HCT116 (cell line): Measurements from ENCODE around the gene TJP2. TPM values are rescaled to one million over a fixed set of nuclear protein-coding genes. Genes with fewer than 3 reads are reported as not detected.

ENCODE experiments used
- ATAC-seq: fragments of 200-7000 bp; cut with Tn5 transposase; 2 replicates; pipeline ENCODE4 v1.9.1; 2020; ENCODE audit warnings: mild to moderate bottlenecking, moderate library complexity
- BruUV-seq: library from RNA; stranded (reverse); fragments of 400-500 nt; replicated peaks from 2 replicates; lab custom pipeline; 2021; lab: Mats Ljungman, UMichigan
- CTCF ChIA-PET: fragments of 300-600 bp; sonication (Branson Sonifier 250); formaldehyde crosslinking; loops from one replicate; lab custom pipeline; 2021; ENCODE audit warnings: antibody characterized with exemption; lab: Charles Lee
- POLR2A ChIA-PET: fragments of 300-600, 350-600 bp; sonication (Branson Sonifier 250); formaldehyde crosslinking; loops from one replicate; lab custom pipeline; 2021; ENCODE audit warnings: antibody characterized with exemption; lab: Charles Lee
- RAD21 ChIA-PET, 2 experiments: fragments of 300-600 bp; sonication (Branson Sonifier 250); formaldehyde crosslinking; loops; one replicate each; lab custom pipeline; 2023; ENCODE audit warnings: low total read pairs in 2 of 2; ENCODE audit not compliant: uncharacterized antibody in 2 of 2, unreplicated experiment in 2 of 2, low non-redundant PET in 1 of 2; lab: Charles Lee
- DNase-seq: peaks from one replicate; pipeline ENCODE4 v3.0.0-alpha.2; 2010; ENCODE audit warnings: low read depth, low spot score
- H2AFZ ChIP-seq: fragments of 200-600 bp; shearing (Covaris generic), sonication (generic); 2 replicates; pipeline ENCODE4 v1.6.1; 2017; ENCODE audit warnings: low read depth, mixed run types, mixed read lengths, antibody characterized with exemption, low read length; ENCODE audit not compliant: poor library complexity, severe bottlenecking
- H3K27ac ChIP-seq: 2 replicates; pipeline ENCODE4 v1.5.1; 2012; ENCODE audit warnings: low read depth, low read length
- H3K27me3 ChIP-seq: fragments of 200-600 bp; sonication (generic); 2 replicates; pipeline ENCODE4 v1.6.1; 2016; ENCODE audit warnings: mixed run types, low read length, mixed read lengths; ENCODE audit not compliant: insufficient read depth
- H3K36me3 ChIP-seq, 2 experiments: fragments of 200-500 bp in 1 of 2; fragments of 200-600 bp in 1 of 2; sonication (Bioruptor generic) in 1 of 2; sonication (generic) in 1 of 2; 2 replicates each; pipeline versions ENCODE4 v1.5.1 to v1.6.1; 2014 to 2016; ENCODE audit warnings: low read length in 2 of 2, inconsistent platforms in 1 of 2, mixed read lengths in 1 of 2, mixed run types in 1 of 2; ENCODE audit not compliant: insufficient read depth in 2 of 2, control insufficient read depth in 1 of 2
- H3K4me1 ChIP-seq, 2 experiments: fragments of 200-600 bp in 1 of 2; sonication (generic) in 1 of 2; 2 replicates each; pipeline versions ENCODE4 v1.5.1 to v1.6.1; 2012 to 2017; ENCODE audit warnings: low read length in 2 of 2, inconsistent platforms in 1 of 2, mild to moderate bottlenecking in 1 of 2, mixed read lengths in 1 of 2, mixed run types in 1 of 2, moderate library complexity in 1 of 2; ENCODE audit not compliant: insufficient read depth in 2 of 2, control insufficient read depth in 1 of 2
- H3K4me2 ChIP-seq: fragments of 200-600 bp; sonication (generic); 2 replicates; pipeline ENCODE4 v1.6.1; 2017; ENCODE audit warnings: mixed run types, low read length, mixed read lengths
- H3K4me3 ChIP-seq, 2 experiments: fragments of 200-600 bp in 1 of 2; sonication (generic) in 1 of 2; replicated peaks in 1 of 2; 2 replicates each; pipeline ENCODE4 v1.5.1; 2011 to 2016; ENCODE audit warnings: low read length in 2 of 2, control low read depth in 1 of 2, low read depth in 1 of 2, mild to moderate bottlenecking in 1 of 2, mixed read lengths in 1 of 2, mixed run types in 1 of 2
- H3K79me2 ChIP-seq: fragments of 200-600 bp; sonication (generic); 2 replicates; pipeline ENCODE4 v1.6.1; 2017; ENCODE audit warnings: mild to moderate bottlenecking, mixed run types, low read length, moderate library complexity, mixed read lengths; ENCODE audit not compliant: insufficient read depth
- H3K9ac ChIP-seq: fragments of 200-600 bp; sonication (generic); 2 replicates; pipeline ENCODE4 v1.6.1; 2016; ENCODE audit warnings: low read length, mixed read lengths
- H3K9me2 ChIP-seq: fragments of 200-600 bp; sonication (generic), shearing (Covaris generic); 2 replicates; pipeline ENCODE4 v1.6.1; 2017; ENCODE audit warnings: mixed run types, mild to moderate bottlenecking, moderate library complexity; ENCODE audit not compliant: insufficient read depth
- H3K9me3 ChIP-seq, 2 experiments: fragments of 200-500 bp in 1 of 2; fragments of 200-600 bp in 1 of 2; sonication (Bioruptor generic) in 1 of 2; sonication (generic) in 1 of 2; 2 replicates each; pipeline ENCODE4 v1.6.1; 2014 to 2017; ENCODE audit warnings: low read length in 2 of 2, mixed read lengths in 2 of 2, inconsistent platforms in 1 of 2, low read depth in 1 of 2, mild to moderate bottlenecking in 1 of 2, mixed run types in 1 of 2, moderate library complexity in 1 of 2; ENCODE audit not compliant: control insufficient read depth in 1 of 2, insufficient read depth in 1 of 2
- H4K20me1 ChIP-seq: fragments of 200-600 bp; sonication (generic), shearing (Covaris generic); 2 replicates; pipeline ENCODE4 v1.6.1; 2017; ENCODE audit warnings: mixed run types, mild to moderate bottlenecking, moderate library complexity; ENCODE audit not compliant: insufficient read depth
- ELF1 ChIP-seq: IDR thresholded peaks from 2 replicates; pipeline ENCODE4 v1.6.1; 2012; ENCODE audit warnings: low read depth, borderline replicate concordance
- EZH2 ChIP-seq: fragments of 200-600 bp; sonication (generic); IDR thresholded peaks from 2 replicates; pipeline ENCODE4 v1.6.1; 2017; ENCODE audit warnings: antibody characterized with exemption, mixed run types
- FOSL1 ChIP-seq: IDR thresholded peaks from 2 replicates; pipeline ENCODE4 v1.6.1; 2012; ENCODE audit warnings: low read depth
- POLR2A ChIP-seq: IDR thresholded peaks from 2 replicates; pipeline ENCODE4 v1.7.0; 2011; ENCODE audit warnings: borderline replicate concordance; ENCODE audit not compliant: insufficient read depth, insufficient read length; ENCODE audit errors: extremely low read depth
- POLR2AphosphoS5 ChIP-seq: IDR thresholded peaks from 2 replicates; pipeline ENCODE4 v1.6.1; 2011; ENCODE audit warnings: mild to moderate bottlenecking, low read depth, low read length, moderate library complexity
- SIN3A ChIP-seq: IDR thresholded peaks from 2 replicates; pipeline ENCODE4 v1.6.1; 2012; ENCODE audit warnings: low read depth
- SP1 ChIP-seq: IDR thresholded peaks from 2 replicates; pipeline ENCODE4 v1.6.1; 2012; ENCODE audit warnings: low read depth
- ZFX ChIP-seq: fragments of 450-650 bp; IDR thresholded peaks from 2 replicates; pipeline ENCODE4 v1.6.1; 2017
- ZNF274 ChIP-seq: fragments of 200-500 bp; sonication (Bioruptor generic); IDR thresholded peaks from 2 replicates; pipeline ENCODE4 v1.6.1; 2014; ENCODE audit warnings: mild to moderate bottlenecking, low read depth, low read length, inconsistent platforms
- intact Hi-C: fragments of 100-400 bp; cut with micrococcal nuclease; formaldehyde crosslinking; loops from 2 replicates; pipeline ENCODE4 v1.10.0; 2022
- total RNA-seq: library from RNA; stranded (reverse); gene quantifications from one replicate; pipeline ENCODE4 v1.2.1, GENCODE V29; 2021; ENCODE audit not compliant: unreplicated experiment
- TF ChIP-seq, protein P1 (sequence below): IDR thresholded peaks from 2 replicates; pipeline ENCODE4 v1.6.1; 2011; ENCODE audit warnings: mild to moderate bottlenecking, low read length, moderate library complexity; ENCODE audit not compliant: insufficient replicate concordance; ENCODE audit errors: extremely low read depth
- TF ChIP-seq, protein P2 (sequence below): IDR thresholded peaks from 2 replicates; pipeline ENCODE4 v1.6.1; 2012
- TF ChIP-seq, protein P3 (sequence below): IDR thresholded peaks from 2 replicates; pipeline ENCODE4 v1.6.1; 2012

TJP2 gene
- total RNA-seq, 1 experiment from 2014 or later: 39.7 TPM

DNA sequence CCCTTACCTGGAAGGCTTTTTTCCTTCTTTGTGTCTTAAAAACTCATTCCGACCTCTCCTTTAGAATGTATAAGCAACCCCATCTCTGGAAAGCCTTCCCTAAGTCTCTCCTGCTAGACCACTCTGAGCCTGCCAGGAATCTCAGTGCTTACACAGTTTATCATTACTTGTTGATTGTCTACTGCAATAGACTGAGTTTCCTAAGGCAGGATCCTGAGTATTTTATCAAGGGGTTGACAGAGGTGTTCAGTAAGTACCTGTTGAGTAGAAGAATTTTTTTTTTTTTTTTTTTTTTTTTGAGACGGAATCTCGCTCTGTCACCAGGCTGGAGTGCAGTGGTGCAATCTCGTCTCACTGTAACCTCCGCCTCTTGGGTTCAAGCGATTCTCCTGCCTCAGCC, 2.6 kb upstream of the TJP2 start:
- H3K36me3 ChIP-seq: no peaks in the 10 kb centered on the region
- H3K27me3 ChIP-seq: no peaks in the 10 kb centered on the region
- no peak for DNase-seq
- CTCF ChIA-PET: no interaction called here
- no peaks in the 10 kb centered on the region for H3K9me3 ChIP-seq
- ATAC-seq: no peak
- no peaks in the 10 kb centered on the region for H3K9me2 ChIP-seq
- H3K4me2 ChIP-seq: no peak overlapping the region
- peaks cover 6 to 14% of the 10 kb centered on the region in 2 experiments; a peak in 3 of 4 replicates for H3K4me1 ChIP-seq
- H3K79me2 ChIP-seq: no peaks in the 10 kb centered on the region
- POLR2A ChIA-PET: no interaction called here
- no peak overlapping the region for H3K4me3 ChIP-seq
- H3K9ac ChIP-seq: no peak overlapping the region
- H3K27ac ChIP-seq: no peak overlapping the region
- intact Hi-C loops: no loop called here
- RAD21 ChIA-PET: no interaction called here
- BruUV-seq: no TSS peak
- no peak overlapping the region for H2AFZ ChIP-seq
- no peaks in the 10 kb centered on the region for H4K20me1 ChIP-seq
- TF ChIP-seq, protein P1, sequence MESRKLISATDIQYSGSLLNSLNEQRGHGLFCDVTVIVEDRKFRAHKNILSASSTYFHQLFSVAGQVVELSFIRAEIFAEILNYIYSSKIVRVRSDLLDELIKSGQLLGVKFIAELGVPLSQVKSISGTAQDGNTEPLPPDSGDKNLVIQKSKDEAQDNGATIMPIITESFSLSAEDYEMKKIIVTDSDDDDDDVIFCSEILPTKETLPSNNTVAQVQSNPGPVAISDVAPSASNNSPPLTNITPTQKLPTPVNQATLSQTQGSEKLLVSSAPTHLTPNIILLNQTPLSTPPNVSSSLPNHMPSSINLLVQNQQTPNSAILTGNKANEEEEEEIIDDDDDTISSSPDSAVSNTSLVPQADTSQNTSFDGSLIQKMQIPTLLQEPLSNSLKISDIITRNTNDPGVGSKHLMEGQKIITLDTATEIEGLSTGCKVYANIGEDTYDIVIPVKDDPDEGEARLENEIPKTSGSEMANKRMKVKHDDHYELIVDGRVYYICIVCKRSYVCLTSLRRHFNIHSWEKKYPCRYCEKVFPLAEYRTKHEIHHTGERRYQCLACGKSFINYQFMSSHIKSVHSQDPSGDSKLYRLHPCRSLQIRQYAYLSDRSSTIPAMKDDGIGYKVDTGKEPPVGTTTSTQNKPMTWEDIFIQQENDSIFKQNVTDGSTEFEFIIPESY: no peak
- TF ChIP-seq, protein P2, sequence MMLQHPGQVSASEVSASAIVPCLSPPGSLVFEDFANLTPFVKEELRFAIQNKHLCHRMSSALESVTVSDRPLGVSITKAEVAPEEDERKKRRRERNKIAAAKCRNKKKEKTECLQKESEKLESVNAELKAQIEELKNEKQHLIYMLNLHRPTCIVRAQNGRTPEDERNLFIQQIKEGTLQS: no peak
- TF ChIP-seq SP1 (no peak), SIN3A (no peak), FOSL1 (no peak), ZFX (no peak), ELF1 (no peak), EZH2 (no peak), POLR2A (no peak), ZNF274 (no peak), POLR2AphosphoS5 (no peak)
- TF ChIP-seq, protein P3, sequence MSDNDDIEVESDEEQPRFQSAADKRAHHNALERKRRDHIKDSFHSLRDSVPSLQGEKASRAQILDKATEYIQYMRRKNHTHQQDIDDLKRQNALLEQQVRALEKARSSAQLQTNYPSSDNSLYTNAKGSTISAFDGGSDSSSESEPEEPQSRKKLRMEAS: no peak
- TF ChIP-seq, all 23 proteins: peak for 0
